ENCODE results near the gene BCL2L12. TPM values are rescaled to one million over a fixed set of nuclear protein-coding genes. Genes with fewer than 3 reads are reported as not detected.

Gene BCL2L12
- total RNA-seq, 2 donors from 2014 or later: 17.4 to 60.9 TPM

DNA sequence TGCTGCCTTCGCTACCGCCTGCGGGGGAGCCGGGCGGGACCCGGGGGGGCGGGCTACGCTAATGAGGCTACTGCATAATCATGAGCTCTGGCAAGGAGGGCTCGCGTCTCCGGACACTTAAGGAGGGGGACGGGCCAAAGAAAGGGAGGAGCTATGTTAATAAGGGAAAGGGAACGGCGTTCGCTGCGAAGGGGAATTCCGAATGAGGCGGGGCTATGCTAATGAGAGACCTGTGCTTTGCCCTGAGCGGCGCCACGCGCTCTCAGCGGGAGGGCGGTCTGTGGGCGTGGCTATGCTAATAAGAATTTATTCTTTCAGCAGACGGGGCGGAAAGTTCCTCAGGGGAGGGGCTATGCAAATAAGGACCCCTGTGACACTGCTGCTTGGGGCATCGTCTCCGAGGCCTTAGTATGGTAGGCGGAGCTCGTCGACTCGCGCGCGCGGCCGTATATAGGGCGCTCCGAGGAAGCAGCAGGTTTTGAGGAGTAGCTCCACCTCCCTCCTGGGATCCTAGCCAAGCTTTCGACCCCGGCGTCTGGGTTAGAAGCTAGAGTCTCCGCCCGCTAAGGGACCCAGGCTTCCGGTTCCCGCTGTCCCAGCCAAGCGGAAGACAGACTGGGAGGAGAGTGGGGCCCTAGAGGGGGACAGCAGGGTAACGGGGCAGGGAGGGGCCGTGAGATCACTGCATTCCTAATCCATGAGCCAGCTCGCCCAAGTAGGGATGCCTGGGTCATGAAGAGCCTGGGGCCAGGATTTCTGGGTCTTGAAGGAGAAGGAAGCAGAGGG lies 25.4 kb upstream of the BCL2L12 start, which contains the start of gene RRAS:
TSS of gene RRAS (minus strand) at position 31 of the 786 bp plus-strand sequence. CDS start 45 bp downstream, outside the sequence.
- Histone ChIP-seq H3K9me3 (no peaks in the 10 kb centered on the region), H3K4me1 (peaks cover 6% of the 10 kb centered on the region)

DNA sequence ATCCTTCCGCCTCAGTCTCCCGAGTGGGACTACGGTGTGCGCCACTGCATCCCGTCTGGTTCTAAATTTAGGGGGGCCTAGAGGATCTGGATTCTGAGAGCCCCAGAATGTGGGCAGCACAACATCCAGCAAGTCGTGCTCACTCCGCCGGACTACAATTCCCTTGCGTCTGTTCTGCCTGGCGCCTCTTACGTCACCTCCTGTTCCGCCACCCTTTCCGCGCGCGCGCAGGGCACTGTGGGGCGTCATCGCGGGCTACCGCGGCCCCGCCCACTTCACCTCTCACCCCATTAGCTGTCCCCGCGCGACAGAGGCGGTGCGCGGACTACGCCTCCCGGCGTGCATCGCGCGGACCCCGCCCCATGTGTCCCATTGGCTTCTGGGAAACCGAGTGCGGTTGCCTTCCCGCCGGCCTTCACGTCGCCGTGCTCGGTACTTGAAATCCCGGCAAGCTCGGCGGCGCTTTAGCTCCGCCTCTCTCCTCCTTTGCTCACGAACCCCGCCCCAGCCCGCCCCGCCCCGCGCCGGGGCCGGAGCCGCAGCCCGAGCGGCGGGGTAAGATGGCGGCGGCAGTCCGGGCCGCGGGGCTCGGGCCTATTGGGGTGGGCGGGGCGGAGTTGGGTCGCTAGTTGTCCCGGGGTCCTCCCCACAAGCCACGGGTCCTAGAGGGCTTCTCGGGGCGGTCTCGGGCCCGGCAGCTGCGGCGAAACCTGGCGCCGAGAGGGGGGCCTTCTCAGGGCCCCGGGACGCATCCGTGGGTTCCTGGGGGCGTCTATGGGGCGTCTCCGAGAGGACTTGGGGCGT lies 23.8 kb upstream of the BCL2L12 start, which contains the start of gene SCAF1:
TSS of gene SCAF1 (plus strand) at position 522 of the 804 bp plus-strand sequence. CDS start 2,818 bp downstream, outside the sequence.
- H3K27me3 ChIP-seq: no peaks in the 10 kb centered on the region
- no peaks in the 10 kb centered on the region for H3K9me3 ChIP-seq
- TF ChIP-seq, protein P1, sequence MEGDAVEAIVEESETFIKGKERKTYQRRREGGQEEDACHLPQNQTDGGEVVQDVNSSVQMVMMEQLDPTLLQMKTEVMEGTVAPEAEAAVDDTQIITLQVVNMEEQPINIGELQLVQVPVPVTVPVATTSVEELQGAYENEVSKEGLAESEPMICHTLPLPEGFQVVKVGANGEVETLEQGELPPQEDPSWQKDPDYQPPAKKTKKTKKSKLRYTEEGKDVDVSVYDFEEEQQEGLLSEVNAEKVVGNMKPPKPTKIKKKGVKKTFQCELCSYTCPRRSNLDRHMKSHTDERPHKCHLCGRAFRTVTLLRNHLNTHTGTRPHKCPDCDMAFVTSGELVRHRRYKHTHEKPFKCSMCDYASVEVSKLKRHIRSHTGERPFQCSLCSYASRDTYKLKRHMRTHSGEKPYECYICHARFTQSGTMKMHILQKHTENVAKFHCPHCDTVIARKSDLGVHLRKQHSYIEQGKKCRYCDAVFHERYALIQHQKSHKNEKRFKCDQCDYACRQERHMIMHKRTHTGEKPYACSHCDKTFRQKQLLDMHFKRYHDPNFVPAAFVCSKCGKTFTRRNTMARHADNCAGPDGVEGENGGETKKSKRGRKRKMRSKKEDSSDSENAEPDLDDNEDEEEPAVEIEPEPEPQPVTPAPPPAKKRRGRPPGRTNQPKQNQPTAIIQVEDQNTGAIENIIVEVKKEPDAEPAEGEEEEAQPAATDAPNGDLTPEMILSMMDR (IDR thresholded peaks at IDR 0.05): no peak
- peaks cover 6% of the 10 kb centered on the region for H3K4me1 ChIP-seq
- intact Hi-C loops (cut with DNase I): no loop called here
- H3K9ac ChIP-seq (ENCODE audit: low read depth in 2 of 2, low read length in 2 of 2): peak within 1 kb of the TSS; percentile 99 to 100
- peak within 1 kb of the TSS; percentile 96 for H3K4me3 ChIP-seq
- peak; percentile 99 for DNase-seq
- H3K36me3 ChIP-seq: no peaks in the 10 kb centered on the region
- H3K27ac ChIP-seq: peak within 1 kb of the TSS; percentile 99

More for the DNA sequence above, 25.4 kb upstream of the BCL2L12 start, which contains the start of gene RRAS:
- H3K27ac ChIP-seq: peak within 1 kb of the TSS; percentile 99
- no peaks in the 10 kb centered on the region for H3K27me3 ChIP-seq
- H3K36me3 ChIP-seq: no peaks in the 10 kb centered on the region
- DNase-seq: peak; percentile 100
- intact Hi-C loops (cut with DNase I): no loop called here
- peak within 1 kb of the TSS; percentile 54 for H3K4me3 ChIP-seq
- TF ChIP-seq, protein P1 (IDR thresholded peaks at IDR 0.05): no peak
- peak within 1 kb of the TSS; percentile 86 to 99 for H3K9ac ChIP-seq (ENCODE audit: low read depth in 2 of 2, low read length in 2 of 2)

DNA sequence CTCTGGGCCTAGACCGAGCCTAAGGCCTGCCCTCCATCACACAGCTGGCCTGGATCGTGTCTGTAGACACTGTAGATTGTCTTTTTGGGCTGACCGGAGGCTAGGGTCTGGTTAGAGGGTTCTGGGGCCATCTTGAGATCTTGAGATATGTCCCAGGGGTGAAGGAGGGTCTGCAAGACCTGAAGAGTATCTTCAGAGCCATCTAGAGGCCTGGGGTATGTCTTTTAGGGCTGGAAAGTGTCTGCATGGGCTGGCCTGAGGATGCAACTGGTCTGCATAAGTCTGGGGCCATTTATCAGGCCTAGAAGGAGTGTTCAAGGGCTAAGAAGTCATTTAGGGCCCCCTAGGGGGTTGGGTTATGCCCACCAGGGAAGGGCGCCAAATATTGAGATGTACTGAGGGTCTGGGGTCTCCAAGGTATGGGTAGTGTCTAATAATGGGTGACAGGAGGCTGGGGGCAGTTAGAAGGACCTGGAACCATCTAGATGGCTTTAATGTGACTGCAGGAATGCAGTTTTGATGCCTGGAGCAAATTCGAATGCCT lies 23.2 kb upstream of the BCL2L12 start:
- Histone ChIP-seq H3K27me3 (no peaks in the 10 kb centered on the region), H3K4me3 (peak overlapping the region; percentile 96), H3K4me1 (peaks cover 6% of the 10 kb centered on the region), H3K27ac (peak overlapping the region; percentile 99), H3K9me3 (no peaks in the 10 kb centered on the region), H3K36me3 (no peaks in the 10 kb centered on the region), H3K9ac (ENCODE audit: low read depth in 2 of 2, low read length in 2 of 2) (peak overlapping the region; percentile 84 to 100)
- TF ChIP-seq, protein P1 (IDR thresholded peaks at IDR 0.05): no peak
- intact Hi-C loops (cut with DNase I): no loop called here
- DNase-seq: peak; percentile 35

DNA sequence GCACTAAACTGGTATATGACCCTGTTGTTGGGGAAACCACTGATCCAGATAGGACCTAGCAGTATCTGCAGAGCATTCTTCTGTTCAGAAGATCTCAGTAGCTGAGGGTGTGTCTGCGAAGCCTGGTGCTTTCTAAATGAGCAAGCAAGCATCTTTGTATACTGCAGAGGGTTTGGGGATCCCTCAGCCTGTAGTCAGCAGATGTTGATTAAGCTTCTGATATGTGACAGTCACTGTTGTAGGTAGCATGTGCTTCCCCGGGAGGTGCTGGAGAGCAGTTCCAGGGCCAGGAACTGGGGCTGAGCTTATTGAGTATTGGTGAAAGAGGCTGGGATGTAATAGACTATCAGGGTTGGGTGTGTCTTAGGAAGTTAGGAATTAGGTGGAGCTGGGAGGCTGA lies 22.3 kb upstream of the BCL2L12 start:
- peaks cover 6% of the 10 kb centered on the region for H3K4me1 ChIP-seq

More for the DNA sequence above, 22.3 kb upstream of the BCL2L12 start:
- TF ChIP-seq, protein P1 (IDR thresholded peaks at IDR 0.05): no peak
- no peak overlapping the region for H3K4me3 ChIP-seq
- H3K9ac ChIP-seq (ENCODE audit: low read depth in 2 of 2, low read length in 2 of 2): peak overlapping the region; percentile 13 to 39
- no peaks in the 10 kb centered on the region for H3K9me3 ChIP-seq
- no peaks in the 10 kb centered on the region for H3K36me3 ChIP-seq
- DNase-seq: no peak
- intact Hi-C loops (cut with DNase I): no loop called here
- H3K27me3 ChIP-seq: no peaks in the 10 kb centered on the region
- H3K27ac ChIP-seq: no peak overlapping the region
